ENCODE measurements around the gene RNF7. TPM values are rescaled to one million over a fixed set of nuclear protein-coding genes. Genes with fewer than 3 reads are reported as not detected.

The RNF7 gene
- total and polyA plus RNA-seq, 2 of the 4 experiments (the other 2 are of a cell fraction), result 98.7 to 149 TPM

- Histone ChIP-seq H3K4me3 (ENCODE audit: insufficient read depth, low read depth, low read length) (no peak overlapping the region), H3K4ac (ENCODE audit: low read depth, low read length) (no peak overlapping the region), H3K4me1 (ENCODE audit: control insufficient read depth, insufficient read depth, low read length) (peaks cover 9% of the 10 kb centered on the region), H3K27me3 (ENCODE audit: control insufficient read depth, insufficient read depth, low read length) (no peaks in the 10 kb centered on the region), H3K14ac (replicated peaks; ENCODE audit: low read depth, low read length) (no peak overlapping the region), H4K91ac (ENCODE audit: insufficient read depth, low read depth, low read length) (no peak overlapping the region), H2BK120ac (ENCODE audit: low read depth, low read length) (no peak overlapping the region), H3K56ac (ENCODE audit: extremely low read depth, insufficient read depth, low read length) (no peak overlapping the region), H3K79me1 (ENCODE audit: low read depth in 1 of 2, low read length in 2 of 2) (peaks cover 5 to 42% of the 10 kb centered on the region in 2 experiments), H3K9ac (ENCODE audit: low read depth, low read length) (no peak overlapping the region), H2AFZ (replicated peaks; ENCODE audit: low read length, poor library complexity) (no peak overlapping the region), H3K9me3 (ENCODE audit: control insufficient read depth, insufficient read depth, low read length) (no peaks in the 10 kb centered on the region), H3K23ac (ENCODE audit: low read depth, low read length) (no peak overlapping the region), H3K27ac (ENCODE audit: insufficient read depth, low read length) (no peak overlapping the region), H4K20me1 (ENCODE audit: insufficient read depth, low read length) (peaks cover 43% of the 10 kb centered on the region), H3K9me1 (ENCODE audit: insufficient read depth, low read length) (peaks cover 6% of the 10 kb centered on the region; the same call in 1 of the 2 replicates), H4K5ac (ENCODE audit: low read depth, low read length) (no peak overlapping the region), H2AK5ac (ENCODE audit: low read depth, low read length) (no peak overlapping the region), H2BK15ac (ENCODE audit: low read depth, low read length) (no peak overlapping the region), H3K18ac (ENCODE audit: low read depth, low read length) (no peak overlapping the region), H3K36me3 (ENCODE audit: control insufficient read depth, insufficient read depth, low read length) (peaks cover 22% of the 10 kb centered on the region), H4K8ac (ENCODE audit: low read depth in 2 of 2, low read length in 2 of 2) (no peak overlapping the region), H2BK5ac (ENCODE audit: low read depth, low read length, poor library complexity, severe bottlenecking) (no peak overlapping the region), H3K4me2 (ENCODE audit: low read depth, low read length) (no peak overlapping the region), H2AK9ac (replicated peaks; ENCODE audit: low read depth, low read length, poor library complexity) (no peak overlapping the region), H2BK20ac (ENCODE audit: low read depth, low read length) (no peak overlapping the region)
- no CpG with 5 or more reads among the region's 1 CpG for WGBS, 2 experiments (ENCODE audit: extremely low coverage in 2 of 2, insufficient read length in 1 of 2)
- no TSS peak for BruUV-seq (replicated peaks)
- in situ Hi-C loops (cut with MboI; ENCODE audit: low sequenced_read_pairs), result no loop called here
- ChIA-PET CTCF (no interaction called here), POLR2A (ENCODE audit: unreplicated experiment) (no interaction called here)
- dilution Hi-C loops (cut with HindIII; ENCODE audit: low sequenced_read_pairs, unreplicated experiment), result no loop called here
- DNase-seq (no peak), ATAC-seq (ENCODE audit: low read depth) (no peak)
- intact Hi-C loops (cut with micrococcal nuclease), result loop anchor here (5.0 kb wide), 1 partner anchor 534 kb away; no protein-coding TSS in a partner anchor
- no peak for TF ChIP-seq RCOR1 (IDR thresholded peaks at IDR 0.05; ENCODE audit: insufficient replicate concordance, low read length)
- no peak for TF ChIP-seq MAZ (IDR thresholded peaks at IDR 0.05; ENCODE audit: borderline replicate concordance, low read depth, low read length)
- TF ChIP-seq NFE2L2 (IDR thresholded peaks at IDR 0.05; ENCODE audit: low read depth, low read length), result no peak
- TF ChIP-seq CEBPB (IDR thresholded peaks at IDR 0.05; ENCODE audit: low read depth, low read length), result no peak
- no peak for TF ChIP-seq BHLHE40 (IDR thresholded peaks at IDR 0.05; ENCODE audit: low read depth, low read length)
- TF ChIP-seq CTCF (conservative IDR thresholded peaks at IDR 0.05; ENCODE audit: low read depth, low read length), result no peak
- TF ChIP-seq ELK1 (IDR thresholded peaks at IDR 0.05; ENCODE audit: borderline replicate concordance, low read depth, low read length), result no peak
- TF ChIP-seq USF2 (IDR thresholded peaks at IDR 0.05; ENCODE audit: low read depth, low read length), result no peak
- no peak for TF ChIP-seq SMC3 (IDR thresholded peaks at IDR 0.05; ENCODE audit: low read depth, low read length)
- TF ChIP-seq MAFK (IDR thresholded peaks at IDR 0.05; ENCODE audit: low read depth, low read length), result no peak
- TF ChIP-seq MXI1 (IDR thresholded peaks at IDR 0.05; ENCODE audit: borderline replicate concordance, low read depth, low read length), result no peak
- no peak for TF ChIP-seq CHD1 (IDR thresholded peaks at IDR 0.05; ENCODE audit: low read depth, low read length)
- TF ChIP-seq FOS (IDR thresholded peaks at IDR 0.05; ENCODE audit: low read depth, low read length), result no peak
- no peak for TF ChIP-seq POLR2A (IDR thresholded peaks at IDR 0.05; ENCODE audit: low read depth, low read length)
- TF ChIP-seq RAD21 (IDR thresholded peaks at IDR 0.05; ENCODE audit: low read length), result no peak
Observed at GRCh38 chr3:141743305-141743704, 5.2 kb downstream of the RNF7 start.

Data from IMR-90 (cell line).